ENCODE measurements around the gene RRBP1.
A peak's percentile ranks its signal among the peaks of the same experiment; 100 is the strongest.
"Not testable (repeated sequence)": the region's sequence is repeated elsewhere in the genome, so short reads cannot be mapped to it uniquely, and the experiment has no call there.

The RRBP1 gene

GRCh38 chr20:17707951-17708350 lies 25.9 kb upstream of the RRBP1 start:
- not testable (repeated sequence) for DNase-seq

- DNase-seq, result no peak
These were observed 24.6 kb upstream of the RRBP1 start for GRCh38 chr20:17706632-17707031.

GRCh38 chr20:17705916-17706315 lies 23.9 kb upstream of the RRBP1 start:
- no peak for DNase-seq

- no peak for DNase-seq
These were observed 22.7 kb upstream of the RRBP1 start for GRCh38 chr20:17704589-17705317.

GRCh38 chr20:17701826-17702225 lies 19.8 kb upstream of the RRBP1 start:
- DNase-seq, result no peak

- no peak for DNase-seq
These were observed 18.6 kb upstream of the RRBP1 start for GRCh38 chr20:17700637-17701036.

- DNase-seq, result no peak
These were observed 17.9 kb upstream of the RRBP1 start, which contains the start of gene BANF2 for GRCh38 chr20:17699931-17700351. Gene BANF2, plus strand, starts transcription at chr20:17699966. Its CDS starts 25,060 bp downstream, at chr20:17725026.

- DNase-seq, result no peak
These were observed 16.3 kb upstream of the RRBP1 start for GRCh38 chr20:17698384-17698783.

- DNase-seq, result no peak
These were observed 15.1 kb upstream of the RRBP1 start for GRCh38 chr20:17697171-17697570.

GRCh38 chr20:17696287-17696686 lies 14.2 kb upstream of the RRBP1 start:
- DNase-seq, result no peak

GRCh38 chr20:17694767-17695166 lies 12.7 kb upstream of the RRBP1 start:
- DNase-seq, result no peak

- DNase-seq, result no peak
These were observed 11.5 kb upstream of the RRBP1 start for GRCh38 chr20:17693444-17694001.

- no peak for DNase-seq
These were observed 9.7 kb upstream of the RRBP1 start for GRCh38 chr20:17691758-17692157.

GRCh38 chr20:17690144-17690543 lies 8.1 kb upstream of the RRBP1 start:
- no peak for DNase-seq

GRCh38 chr20:17688965-17689364 lies 6.9 kb upstream of the RRBP1 start:
- DNase-seq, result no peak

GRCh38 chr20:17687800-17688199 lies 5.8 kb upstream of the RRBP1 start:
- DNase-seq, result no peak

- no peak for DNase-seq
These were observed 3.1 kb upstream of the RRBP1 start for GRCh38 chr20:17685168-17685567.

GRCh38 chr20:17684077-17684888 lies 2.2 kb upstream of the RRBP1 start:
- no peak for DNase-seq

- DNase-seq, result no peak
These were observed 1.4 kb upstream of the RRBP1 start for GRCh38 chr20:17683218-17684076.

- DNase-seq, result no peak
These were observed 802 bp upstream of the RRBP1 start for GRCh38 chr20:17682889-17683198.

GRCh38 chr20:17681726-17682102 lies 328 bp downstream of the RRBP1 start:
- DNase-seq, result peak; percentile 70

- peak; percentile 87 for DNase-seq
These were observed 961 bp downstream of the RRBP1 start for GRCh38 chr20:17680836-17681725.
